HL-60 (cell line): Measurements from ENCODE around the gene SHROOM1.

ENCODE experiments used
- DNase-seq, 2 experiments: peaks; one replicate each; pipeline ENCODE4 v3.0.0-alpha.2; 2010 to 2020; ENCODE audit warnings: low read depth in 1 of 2, low spot score in 1 of 2
- H3K27ac ChIP-seq: fragments of 250-450 bp; sonication (Bioruptor Pico); replicated peaks from 2 replicates; pipeline ENCODE4 v1.5.1; 2020; ENCODE audit warnings: mild to moderate bottlenecking, moderate library complexity
- H3K27me3 ChIP-seq: fragments of 250-450 bp; sonication (Bioruptor Pico); 2 replicates; pipeline ENCODE4 v1.5.1; 2021; ENCODE audit warnings: mild to moderate bottlenecking, moderate library complexity; ENCODE audit not compliant: insufficient read depth, poor library complexity, severe bottlenecking
- H3K4me3 ChIP-seq: replicated peaks from 2 replicates; pipeline ENCODE4 v1.5.1; 2011; ENCODE audit warnings: mild to moderate bottlenecking, control low read depth, low read length; ENCODE audit not compliant: insufficient read depth
- CTCF ChIP-seq: IDR thresholded peaks from one replicate; pipeline ENCODE4 v1.5.1; 2011; ENCODE audit warnings: low read length, control low read depth, inconsistent platforms; ENCODE audit not compliant: insufficient read depth
- GABPA ChIP-seq: IDR thresholded peaks from 2 replicates; pipeline ENCODE4 v1.6.1; 2012; ENCODE audit warnings: low read depth
- POLR2AphosphoS5 ChIP-seq: IDR thresholded peaks from 2 replicates; pipeline ENCODE4 v1.6.1; 2012; ENCODE audit warnings: low read depth
- REST ChIP-seq: IDR thresholded peaks from 2 replicates; pipeline ENCODE4 v1.6.1; 2012; ENCODE audit warnings: low read depth; ENCODE audit not compliant: insufficient replicate concordance
- SPI1 ChIP-seq: IDR thresholded peaks from 2 replicates; pipeline ENCODE4 v1.6.1; 2012; ENCODE audit warnings: low read depth, mild to moderate bottlenecking, borderline replicate concordance

Gene SHROOM1

GRCh38 chr5:132850066-132850465, 19.6 kb upstream of the SHROOM1 start:
- H3K27me3 ChIP-seq = no peaks in the 10 kb centered on the region
- DNase-seq = no peak
- no peak for TF ChIP-seq POLR2AphosphoS5
- TF ChIP-seq GABPA = no peak
- TF ChIP-seq SPI1 = no peak
- no peak for TF ChIP-seq REST
- no peak for TF ChIP-seq CTCF
- no peak overlapping the region for H3K27ac ChIP-seq
- H3K4me3 ChIP-seq = no peak overlapping the region

DNA sequence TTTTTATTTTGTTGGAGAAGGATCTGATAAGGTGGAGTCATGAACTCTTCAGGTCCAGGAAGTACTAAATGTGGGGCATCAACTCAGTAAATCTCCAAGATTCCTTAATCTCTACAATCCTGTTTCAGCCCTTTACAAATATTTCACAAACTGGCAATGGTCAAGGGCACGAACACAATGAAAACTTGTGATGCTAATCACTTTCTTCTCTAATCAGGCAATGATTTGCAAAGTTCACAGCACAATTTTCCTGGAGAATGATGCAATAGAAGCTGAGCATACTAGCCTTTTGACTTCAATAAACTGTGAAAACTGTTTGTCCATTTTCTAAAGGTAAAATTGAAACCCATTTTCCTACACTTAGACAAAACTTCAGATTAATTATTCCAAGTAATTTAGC, 18.9 kb upstream of the SHROOM1 start:
- Histone ChIP-seq H3K27ac (no peak overlapping the region), H3K27me3 (no peaks in the 10 kb centered on the region), H3K4me3 (no peak overlapping the region)
- TF ChIP-seq CTCF = no peak
- no peak for DNase-seq

DNA sequence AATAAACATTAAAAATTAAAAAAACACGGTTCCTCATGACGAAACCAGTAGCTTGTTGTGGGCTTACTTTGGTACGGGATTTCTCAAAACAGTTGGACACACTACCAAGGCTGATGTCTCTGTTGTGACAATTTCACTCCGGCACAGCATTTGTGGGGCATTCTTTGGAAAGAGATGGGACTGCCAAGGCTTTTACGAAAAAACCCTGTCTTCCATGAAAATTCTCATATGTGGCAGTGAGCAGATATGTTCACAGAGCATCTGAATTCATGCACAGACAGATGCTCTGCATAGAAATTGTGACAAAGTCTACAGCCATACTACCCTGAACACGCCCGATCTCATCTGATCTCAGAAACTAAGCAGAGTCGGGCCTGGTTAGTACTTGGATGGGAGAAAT, 17.8 kb upstream of the SHROOM1 start:
- H3K27me3 ChIP-seq = no peaks in the 10 kb centered on the region
- no peak for DNase-seq
- TF ChIP-seq CTCF (no peak), POLR2AphosphoS5 (no peak), REST (no peak), SPI1 (no peak), GABPA (no peak)
- no peak overlapping the region for H3K4me3 ChIP-seq
- H3K27ac ChIP-seq = no peak overlapping the region

- TF ChIP-seq SPI1 = no peak
- TF ChIP-seq CTCF = no peak
- no peak for TF ChIP-seq GABPA
- TF ChIP-seq POLR2AphosphoS5 = no peak
- TF ChIP-seq REST = no peak
- no peak overlapping the region for H3K27ac ChIP-seq
- H3K4me3 ChIP-seq = no peak overlapping the region
- DNase-seq = no peak
- no peaks in the 10 kb centered on the region for H3K27me3 ChIP-seq
Measured at GRCh38 chr5:132841305-132841704, 10.9 kb upstream of the SHROOM1 start.
